HG02642 (cell line): ENCODE results near the gene SLC2A14.
"Not testable (repeated sequence)": the region's sequence is repeated elsewhere in the genome, so short reads cannot be mapped to it uniquely, and the experiment has no call there.

ENCODE experiments used
- ATAC-seq: cut with Tn5 transposase; IDR thresholded peaks from one replicate; pipeline ENCODE4 v1.9.1; 2021; ENCODE audit warnings: mild to moderate bottlenecking; ENCODE audit not compliant: unreplicated experiment, poor library complexity

SLC2A14 gene

GRCh38 chr12:7877420-7877819 lies 4.7 kb upstream of the SLC2A14 start:
- ATAC-seq: no peak

- ATAC-seq: no peak
Observed at GRCh38 chr12:7870335-7870734, 2.4 kb downstream of the SLC2A14 start.

- ATAC-seq: no peak
Observed at GRCh38 chr12:7869137-7869536, 3.6 kb downstream of the SLC2A14 start.

GRCh38 chr12:7868391-7868790 lies 4.3 kb downstream of the SLC2A14 start:
- ATAC-seq: no peak

GRCh38 chr12:7864601-7865150 lies 8.0 kb downstream of the SLC2A14 start:
- no peak for ATAC-seq

GRCh38 chr12:7862814-7863348 lies 9.8 kb downstream of the SLC2A14 start:
- ATAC-seq: not testable (repeated sequence)

- ATAC-seq: not testable (repeated sequence)
Observed at GRCh38 chr12:7862301-7862700, 10.4 kb downstream of the SLC2A14 start.

GRCh38 chr12:7859552-7859951 lies 13.2 kb downstream of the SLC2A14 start:
- no peak for ATAC-seq

- ATAC-seq: no peak
Observed at GRCh38 chr12:7857971-7858370, 14.7 kb downstream of the SLC2A14 start.

- ATAC-seq: no peak
Observed at GRCh38 chr12:7856516-7856915, 16.2 kb downstream of the SLC2A14 start.

- no peak for ATAC-seq
Observed at GRCh38 chr12:7853557-7853956, 19.2 kb downstream of the SLC2A14 start.

- ATAC-seq: not testable (repeated sequence)
Observed at GRCh38 chr12:7851622-7852081, 21.1 kb downstream of the SLC2A14 start.

- not testable (repeated sequence) for ATAC-seq
Observed at GRCh38 chr12:7850099-7850498, 22.6 kb downstream of the SLC2A14 start.

- not testable (repeated sequence) for ATAC-seq
Observed at GRCh38 chr12:7848098-7848422, 24.7 kb downstream of the SLC2A14 start.

GRCh38 chr12:7847226-7848097 lies 25.3 kb downstream of the SLC2A14 start:
- ATAC-seq: not testable (repeated sequence)

GRCh38 chr12:7844116-7844515 lies 28.6 kb downstream of the SLC2A14 start:
- no peak for ATAC-seq

- ATAC-seq: not testable (repeated sequence)
Observed at GRCh38 chr12:7843583-7843982, 29.1 kb downstream of the SLC2A14 start.

GRCh38 chr12:7843149-7843548 lies 29.6 kb downstream of the SLC2A14 start:
- not testable (repeated sequence) for ATAC-seq

- ATAC-seq: not testable (repeated sequence)
Observed at GRCh38 chr12:7842444-7842843, 30.3 kb downstream of the SLC2A14 start.

GRCh38 chr12:7839848-7840247 lies 32.9 kb downstream of the SLC2A14 start:
- not testable (repeated sequence) for ATAC-seq

GRCh38 chr12:7839226-7839625 lies 33.5 kb downstream of the SLC2A14 start:
- not testable (repeated sequence) for ATAC-seq
